Loucy (cell line): ENCODE measurements around the gene OXGR1.

Experiments
- H2AFZ ChIP-seq: fragments of 200-600 bp; sonication (generic); 2 replicates; pipeline ENCODE4 v1.6.0; 2016; ENCODE audit warnings: antibody characterized with exemption, mild to moderate bottlenecking, low read length, moderate library complexity
- H3F3A ChIP-seq: fragments of 200-600 bp; 2 replicates; pipeline ENCODE4 v1.6.0; 2016; ENCODE audit warnings: antibody characterized with exemption, low read depth, mild to moderate bottlenecking
- H3K27me3 ChIP-seq: fragments of 200-600 bp; sonication (generic); 2 replicates; pipeline ENCODE4 v1.6.1; 2014; ENCODE audit warnings: low read length, mild to moderate bottlenecking; ENCODE audit not compliant: insufficient read depth, poor library complexity, severe bottlenecking
- H3K36me3 ChIP-seq: fragments of 200-600 bp; sonication (generic); 2 replicates; pipeline ENCODE4 v1.6.1; 2016; ENCODE audit warnings: low read length; ENCODE audit not compliant: insufficient read depth
- H3K4me1 ChIP-seq: fragments of 200-600 bp; sonication (generic); 2 replicates; pipeline ENCODE4 v1.5.1; 2014; ENCODE audit warnings: low read length, mild to moderate bottlenecking; ENCODE audit not compliant: insufficient read depth, poor library complexity, severe bottlenecking
- H3K4me2 ChIP-seq: fragments of 200-600 bp; sonication (generic); 2 replicates; pipeline ENCODE4 v1.6.0; 2014; ENCODE audit warnings: antibody characterized with exemption, low read length, low read depth, mild to moderate bottlenecking; ENCODE audit not compliant: poor library complexity, severe bottlenecking
- H3K4me3 ChIP-seq: fragments of 200-600 bp; sonication (generic); 2 replicates; pipeline ENCODE4 v1.5.1; 2014; ENCODE audit warnings: low read length, mild to moderate bottlenecking, mixed read lengths; ENCODE audit not compliant: poor library complexity, severe bottlenecking
- H3K79me2 ChIP-seq: fragments of 200-600 bp; sonication (generic); 2 replicates; pipeline ENCODE4 v1.6.1; 2014; ENCODE audit warnings: low read length; ENCODE audit not compliant: insufficient read depth
- H3K9ac ChIP-seq: fragments of 200-600 bp; sonication (generic); 2 replicates; pipeline ENCODE4 v1.6.0; 2014; ENCODE audit warnings: mild to moderate bottlenecking, low read depth, low read length, moderate library complexity; ENCODE audit not compliant: poor library complexity, severe bottlenecking
- H3K9me2 ChIP-seq: fragments of 200-600 bp; sonication (generic); replicated peaks from 2 replicates; pipeline ENCODE4 v1.6.1; 2016; ENCODE audit warnings: low read depth, low read length, mixed read lengths
- H3K9me3 ChIP-seq: fragments of 200-600 bp; sonication (generic); 2 replicates; pipeline ENCODE4 v1.6.1; 2014; ENCODE audit warnings: mild to moderate bottlenecking, antibody characterized with exemption, low read length, low read depth; ENCODE audit not compliant: insufficient read depth
- H4K20me1 ChIP-seq: fragments of 200-600 bp; sonication (generic); 2 replicates; pipeline ENCODE4 v1.6.0; 2014; ENCODE audit warnings: antibody characterized with exemption, low read length, mild to moderate bottlenecking; ENCODE audit not compliant: insufficient read depth, poor library complexity, severe bottlenecking
- EZH2phosphoT487 ChIP-seq: fragments of 200-600 bp; IDR thresholded peaks from 2 replicates; pipeline ENCODE4 v1.6.1; 2018; ENCODE audit warnings: antibody characterized with exemption, mild to moderate bottlenecking, moderate library complexity, borderline replicate concordance
- TF ChIP-seq, protein P1 (sequence below): fragments of 200-600 bp; sonication (generic); conservative IDR thresholded peaks from 2 replicates; pipeline ENCODE4 v1.5.1; 2014; ENCODE audit warnings: mild to moderate bottlenecking, antibody characterized with exemption, low read length

OXGR1 gene

DNA sequence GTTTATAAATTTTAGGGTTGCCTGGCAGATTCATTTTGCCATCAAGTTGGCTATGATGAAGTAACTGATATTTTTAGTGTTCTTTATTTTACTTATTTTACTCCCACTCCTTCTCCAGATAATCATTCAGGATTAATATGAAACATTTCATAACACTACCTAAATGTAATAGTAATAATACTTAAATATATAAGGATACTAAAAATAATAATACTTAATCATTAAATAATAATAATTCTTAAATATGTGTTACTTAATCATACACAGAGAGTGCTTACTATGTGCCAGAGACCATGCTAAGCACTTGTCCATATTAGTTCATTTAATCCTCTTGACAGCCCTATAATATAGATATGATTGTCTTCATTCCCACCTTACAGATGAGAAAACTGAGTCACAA is 23.0 kb upstream of the OXGR1 start:
- Histone ChIP-seq H3K79me2 (no peaks in the 10 kb centered on the region), H4K20me1 (no peaks in the 10 kb centered on the region), H3K4me1 (no peaks in the 10 kb centered on the region), H3F3A (no peaks in the 10 kb centered on the region), H3K9ac (no peak overlapping the region), H2AFZ (no peak overlapping the region), H3K4me2 (no peak overlapping the region), H3K36me3 (no peaks in the 10 kb centered on the region), H3K4me3 (no peak overlapping the region), H3K9me3 (no peaks in the 10 kb centered on the region), H3K27me3 (no peaks in the 10 kb centered on the region), H3K9me2 (no peaks in the 10 kb centered on the region)
- no peak for TF ChIP-seq EZH2phosphoT487
- TF ChIP-seq, protein P1, sequence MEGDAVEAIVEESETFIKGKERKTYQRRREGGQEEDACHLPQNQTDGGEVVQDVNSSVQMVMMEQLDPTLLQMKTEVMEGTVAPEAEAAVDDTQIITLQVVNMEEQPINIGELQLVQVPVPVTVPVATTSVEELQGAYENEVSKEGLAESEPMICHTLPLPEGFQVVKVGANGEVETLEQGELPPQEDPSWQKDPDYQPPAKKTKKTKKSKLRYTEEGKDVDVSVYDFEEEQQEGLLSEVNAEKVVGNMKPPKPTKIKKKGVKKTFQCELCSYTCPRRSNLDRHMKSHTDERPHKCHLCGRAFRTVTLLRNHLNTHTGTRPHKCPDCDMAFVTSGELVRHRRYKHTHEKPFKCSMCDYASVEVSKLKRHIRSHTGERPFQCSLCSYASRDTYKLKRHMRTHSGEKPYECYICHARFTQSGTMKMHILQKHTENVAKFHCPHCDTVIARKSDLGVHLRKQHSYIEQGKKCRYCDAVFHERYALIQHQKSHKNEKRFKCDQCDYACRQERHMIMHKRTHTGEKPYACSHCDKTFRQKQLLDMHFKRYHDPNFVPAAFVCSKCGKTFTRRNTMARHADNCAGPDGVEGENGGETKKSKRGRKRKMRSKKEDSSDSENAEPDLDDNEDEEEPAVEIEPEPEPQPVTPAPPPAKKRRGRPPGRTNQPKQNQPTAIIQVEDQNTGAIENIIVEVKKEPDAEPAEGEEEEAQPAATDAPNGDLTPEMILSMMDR, result no peak

DNA sequence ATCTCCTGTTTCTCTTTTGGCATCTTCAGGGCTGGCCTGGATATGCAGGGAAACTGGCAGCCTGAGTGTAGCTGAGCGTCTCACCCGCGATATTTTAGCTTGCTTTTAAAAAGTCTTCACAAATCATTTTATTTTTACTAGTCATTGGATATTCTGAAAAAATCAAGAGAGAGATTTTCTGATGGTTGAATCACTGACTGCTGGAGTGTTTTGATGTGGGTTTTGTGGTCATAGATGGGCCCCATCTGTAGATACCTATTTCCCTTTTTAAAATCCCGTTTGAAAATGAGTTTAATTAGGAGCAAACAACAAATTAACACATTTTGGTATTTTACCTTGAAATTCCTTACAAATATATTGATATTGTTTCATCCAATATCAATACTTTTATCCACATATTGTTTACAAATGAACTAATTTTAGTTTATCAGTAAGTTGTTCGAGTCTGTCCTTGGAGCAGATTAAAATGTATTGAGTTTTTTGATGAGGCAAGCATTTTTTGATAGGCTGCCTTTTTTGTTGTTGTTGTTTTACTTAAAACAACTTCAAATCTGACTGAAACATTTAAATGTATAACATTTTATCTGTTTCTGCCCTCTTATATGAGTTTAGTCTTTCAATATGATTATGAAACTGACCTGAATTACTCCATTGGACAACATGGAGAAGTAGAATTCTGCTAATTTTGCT is 21.5 kb upstream of the OXGR1 start:
- Histone ChIP-seq H3K9me3 (no peaks in the 10 kb centered on the region), H3F3A (no peaks in the 10 kb centered on the region), H3K79me2 (no peaks in the 10 kb centered on the region), H2AFZ (no peak overlapping the region), H3K27me3 (no peaks in the 10 kb centered on the region), H3K4me1 (no peaks in the 10 kb centered on the region), H4K20me1 (no peaks in the 10 kb centered on the region), H3K4me2 (no peak overlapping the region), H3K4me3 (no peak overlapping the region), H3K9me2 (no peaks in the 10 kb centered on the region), H3K36me3 (no peaks in the 10 kb centered on the region), H3K9ac (no peak overlapping the region)
- TF ChIP-seq EZH2phosphoT487, result no peak
- TF ChIP-seq, protein P1, result no peak

DNA sequence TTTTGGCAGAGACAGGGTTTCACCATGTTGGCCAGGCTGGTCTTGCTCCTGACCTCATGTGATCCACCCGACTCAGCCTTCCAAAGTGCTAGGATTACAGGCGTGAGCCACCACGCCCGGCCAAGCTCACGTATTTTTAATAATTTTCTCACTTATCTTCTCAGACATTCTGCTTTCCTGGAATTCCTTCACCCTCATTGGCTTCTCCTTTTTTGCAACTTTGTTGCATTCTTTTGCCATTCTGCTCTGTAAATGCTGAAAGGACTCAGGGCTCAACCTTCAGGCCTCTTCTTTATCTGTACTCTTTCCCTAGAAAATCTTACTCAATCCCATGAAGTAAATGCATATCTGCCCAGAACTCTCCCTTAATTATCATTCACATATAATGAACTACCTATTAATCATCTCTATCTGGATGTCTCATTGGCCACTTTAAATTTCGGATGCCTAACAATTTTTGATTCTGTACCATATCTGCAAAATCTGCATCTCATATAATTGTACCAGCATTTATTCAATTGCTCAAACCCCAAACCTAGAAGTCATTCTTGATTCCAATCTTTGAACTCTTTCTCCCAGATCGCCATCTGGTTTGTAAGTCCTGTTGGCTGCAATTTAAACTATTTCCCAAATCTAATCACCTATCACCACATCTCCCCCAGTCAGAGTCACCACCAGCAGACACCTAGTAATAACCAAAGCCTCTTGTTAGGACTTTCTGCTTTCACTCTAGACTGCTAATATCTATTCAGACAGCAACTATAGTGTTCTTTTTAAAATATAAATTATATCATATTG is 18.2 kb upstream of the OXGR1 start:
- Histone ChIP-seq H3K79me2 (no peaks in the 10 kb centered on the region), H3K4me3 (no peak overlapping the region), H3K9ac (no peak overlapping the region), H3K4me2 (no peak overlapping the region), H3K9me3 (no peaks in the 10 kb centered on the region), H2AFZ (no peak overlapping the region), H3K27me3 (no peaks in the 10 kb centered on the region), H3K36me3 (no peaks in the 10 kb centered on the region), H4K20me1 (no peaks in the 10 kb centered on the region), H3K9me2 (no peaks in the 10 kb centered on the region), H3K4me1 (no peaks in the 10 kb centered on the region), H3F3A (no peaks in the 10 kb centered on the region)
- TF ChIP-seq EZH2phosphoT487, result no peak
- TF ChIP-seq, protein P1, result no peak
